ENCODE data around the gene ADPRHL1.
A peak's percentile ranks its signal among the peaks of the same experiment; 100 is the strongest.
"Not testable (repeated sequence)": the region's sequence is repeated elsewhere in the genome, so short reads cannot be mapped to it uniquely, and the experiment has no call there.

Gene ADPRHL1

DNA sequence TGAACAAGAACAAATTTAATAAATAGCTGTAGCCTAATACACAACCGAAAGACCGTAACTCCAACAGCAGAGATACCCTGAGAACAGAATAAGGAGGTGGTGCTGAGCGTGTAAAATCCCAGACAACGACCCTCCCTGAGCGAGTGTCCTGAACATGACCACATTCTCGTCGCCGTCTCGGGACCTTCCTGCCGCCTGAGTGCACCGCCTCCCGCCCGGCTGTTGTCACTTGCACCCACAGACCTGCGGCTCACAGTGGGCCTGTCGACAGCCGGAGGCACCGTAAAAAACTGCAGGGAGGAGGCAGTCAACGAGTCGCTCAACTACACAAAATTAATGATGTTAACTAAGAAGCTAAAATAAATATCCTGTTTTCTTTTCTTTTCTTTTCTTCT is 53.5 kb downstream of the ADPRHL1 start:
- DNase-seq: no peak

- no peak for DNase-seq
These were observed 54.1 kb downstream of the ADPRHL1 start for GRCh38 chr13:113398963-113399754.

GRCh38 chr13:113397608-113398425 is 55.5 kb downstream of the ADPRHL1 start:
- no peak for DNase-seq

- no peak for DNase-seq
These were observed 59.0 kb downstream of the ADPRHL1 start for GRCh38 chr13:113394339-113394640.

DNA sequence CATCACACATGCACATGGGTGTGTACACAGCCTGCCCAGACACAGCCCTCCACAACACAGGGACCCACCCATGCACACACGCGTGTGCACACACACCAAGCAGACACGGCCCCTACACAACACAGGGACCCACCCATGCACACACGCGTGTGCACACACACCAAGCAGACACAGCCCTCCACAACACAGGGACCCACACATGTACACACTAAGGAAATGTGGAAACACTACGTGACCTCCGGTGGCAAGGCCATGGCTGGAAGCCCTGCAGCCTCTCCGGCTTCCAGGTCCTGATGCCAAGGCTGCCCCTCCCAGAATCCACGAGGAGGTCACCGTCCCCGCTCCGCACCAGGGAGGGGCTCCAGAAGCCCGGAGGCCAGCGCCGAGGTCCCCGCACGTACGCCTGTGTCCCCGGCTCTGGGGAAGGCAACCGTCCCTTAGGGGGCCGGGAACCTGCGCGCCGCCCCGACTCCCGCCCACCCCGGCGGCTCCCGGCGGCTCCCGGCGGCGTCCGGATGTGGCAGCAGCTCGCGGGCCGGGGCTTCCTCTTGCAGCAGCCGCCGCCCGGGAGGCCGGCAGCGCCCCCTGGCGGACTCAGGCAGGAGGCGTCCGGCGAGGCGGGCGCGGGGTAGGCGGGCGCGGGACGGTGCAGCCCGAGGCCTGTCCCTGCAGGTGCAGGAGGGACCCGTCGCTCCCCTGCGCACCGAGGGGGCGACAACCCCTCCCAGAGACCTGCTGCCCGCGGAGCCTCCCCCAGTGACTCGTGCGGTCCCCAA is 59.5 kb downstream of the ADPRHL1 start:
- peak; percentile 73 for DNase-seq

GRCh38 chr13:113393226-113393562 is 60.1 kb downstream of the ADPRHL1 start:
- no peak for DNase-seq

- DNase-seq: no peak
These were observed 62.3 kb downstream of the ADPRHL1 start for GRCh38 chr13:113390874-113391497.

DNA sequence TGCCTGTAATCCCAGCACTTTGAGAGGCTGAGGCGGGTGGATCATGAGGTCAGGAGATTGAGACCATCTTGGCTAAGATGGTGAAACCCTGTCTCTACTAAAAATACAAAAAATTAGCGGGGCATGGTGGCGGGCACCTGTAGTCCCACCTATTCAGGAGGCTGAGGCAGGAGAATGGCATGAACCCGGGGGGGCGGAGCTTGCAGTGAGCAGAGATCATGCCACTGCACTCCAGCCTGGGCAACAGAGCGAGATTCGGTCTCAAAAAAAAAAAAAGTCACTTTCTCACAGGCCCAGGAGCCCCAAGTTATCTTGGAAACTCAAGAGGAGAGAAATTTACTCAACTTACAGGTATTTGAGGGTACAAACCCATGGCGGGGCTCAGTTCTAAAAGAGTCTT is 63.7 kb downstream of the ADPRHL1 start:
- not testable (repeated sequence) for DNase-seq

DNA sequence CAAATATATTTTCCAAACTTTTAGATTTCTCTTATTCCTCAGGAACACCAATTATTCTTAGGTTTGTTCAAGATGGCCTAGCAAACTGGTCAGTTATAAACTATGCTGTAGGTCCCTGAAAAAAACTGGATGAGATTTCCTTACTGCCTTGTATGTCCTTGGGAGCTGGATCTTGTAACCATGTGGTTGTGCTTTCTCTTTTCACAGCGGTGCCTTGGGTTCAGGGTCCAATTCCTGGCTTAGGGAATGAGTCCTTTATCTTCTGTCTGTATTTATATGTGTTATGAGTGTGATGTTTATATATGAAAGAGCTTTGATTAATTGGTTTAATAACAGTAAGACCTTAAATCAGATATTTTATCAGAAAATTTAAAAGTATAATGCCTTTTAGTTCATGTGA is 65.9 kb downstream of the ADPRHL1 start:
- DNase-seq: no peak

DNA sequence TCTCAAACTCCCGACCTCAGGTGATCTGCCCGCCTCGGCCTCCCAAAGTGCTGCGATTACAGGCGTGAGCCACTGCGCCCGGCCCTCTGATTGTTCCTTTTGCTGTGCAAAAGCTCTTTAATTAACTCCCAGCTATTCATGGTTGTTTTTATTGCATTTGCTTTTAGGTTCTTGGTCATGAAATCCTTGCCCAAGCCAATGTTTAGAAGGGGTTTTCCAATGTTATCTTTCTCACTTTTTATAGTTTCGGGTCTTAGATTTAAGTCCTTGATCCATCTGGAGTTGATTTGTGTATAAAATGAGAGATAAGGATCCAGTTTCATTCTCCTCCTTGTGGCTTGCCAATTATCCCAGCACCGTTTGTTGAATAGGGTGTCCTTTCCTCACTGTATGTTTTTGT is 70.2 kb downstream of the ADPRHL1 start:
- no peak for DNase-seq

- not testable (repeated sequence) for DNase-seq
These were observed 70.7 kb downstream of the ADPRHL1 start for GRCh38 chr13:113382542-113382941.

- DNase-seq: no peak
These were observed 74.5 kb downstream of the ADPRHL1 start for GRCh38 chr13:113378825-113379224.

DNA sequence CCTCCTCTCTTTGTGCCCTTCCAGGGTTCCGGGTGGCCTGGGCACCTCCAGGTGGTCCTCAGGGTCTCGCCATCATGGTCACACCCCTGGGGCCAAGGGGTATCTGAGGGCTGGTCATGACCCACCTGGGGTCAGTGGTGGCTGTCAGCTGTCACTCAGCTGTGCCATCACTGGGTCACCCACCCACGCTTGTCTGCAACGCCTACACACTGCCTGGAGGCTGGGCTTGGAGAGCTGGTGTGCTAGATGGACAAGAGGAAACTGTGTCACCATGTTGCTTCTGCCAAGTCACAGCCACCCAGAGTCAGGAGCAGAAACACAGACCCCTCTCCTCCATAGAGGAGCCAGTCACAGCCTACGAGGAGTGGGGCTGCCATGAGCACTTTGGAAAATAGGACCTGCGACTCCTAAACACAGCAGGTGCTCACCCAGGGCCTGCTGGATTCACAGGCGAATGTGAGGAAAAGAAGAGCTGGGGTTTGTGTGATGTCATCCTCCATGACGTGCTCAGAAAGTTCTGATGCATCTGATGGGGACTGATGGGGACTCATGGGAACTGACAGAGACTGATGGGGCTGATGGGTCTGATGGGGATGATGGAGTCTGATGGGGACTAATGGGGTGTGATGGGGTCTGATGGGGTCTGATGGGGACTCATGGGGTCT is 78.6 kb downstream of the ADPRHL1 start:
- no peak for DNase-seq

GRCh38 chr13:113373811-113374485 is 79.3 kb downstream of the ADPRHL1 start:
- DNase-seq: no peak

GRCh38 chr13:113371701-113372100 is 81.6 kb downstream of the ADPRHL1 start:
- not testable (repeated sequence) for DNase-seq

- no peak for DNase-seq
These were observed 82.2 kb downstream of the ADPRHL1 start for GRCh38 chr13:113371061-113371460.

DNA sequence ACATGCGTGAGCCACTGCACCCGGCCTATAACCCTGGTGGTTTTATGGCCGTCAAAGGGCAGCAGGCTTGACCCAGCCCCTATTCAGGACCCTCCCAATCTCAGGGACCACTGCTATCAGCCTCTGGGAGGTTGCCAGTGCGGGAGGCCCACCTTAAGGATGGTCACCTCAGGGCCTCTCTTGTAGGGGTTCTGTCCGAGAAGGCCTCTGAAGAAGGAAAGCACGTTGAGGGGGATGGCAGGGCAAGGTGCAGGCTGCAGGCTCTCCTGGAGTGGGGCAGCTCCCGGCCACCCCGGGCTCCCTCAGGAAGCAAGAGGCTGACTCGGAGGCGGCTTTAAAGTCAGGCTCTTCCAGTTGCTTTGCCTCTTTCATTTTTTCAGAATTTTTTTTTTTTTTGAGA is 83.4 kb downstream of the ADPRHL1 start:
- DNase-seq: no peak

DNA sequence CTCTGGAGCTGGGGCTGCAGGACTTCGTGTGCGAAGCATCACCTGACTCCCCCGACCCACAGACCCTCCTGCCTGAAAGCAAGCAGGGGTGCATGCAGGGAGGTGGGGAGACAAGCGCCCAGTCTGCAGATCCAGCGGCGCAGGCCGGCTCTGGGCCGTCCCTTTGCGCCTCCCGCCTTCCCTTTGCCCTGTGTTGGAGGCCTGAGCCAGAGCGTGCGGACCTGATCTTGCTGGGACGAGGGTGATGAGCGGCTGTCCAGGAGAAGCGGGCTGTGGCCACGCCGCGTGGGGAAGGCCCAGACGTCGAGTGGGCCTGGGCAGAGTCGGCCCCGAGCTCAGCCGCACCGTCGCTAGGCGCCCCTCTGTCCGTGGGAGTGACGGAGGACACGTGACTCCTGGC is 84.1 kb downstream of the ADPRHL1 start:
- DNase-seq: no peak

GRCh38 chr13:113368353-113368752 is 84.9 kb downstream of the ADPRHL1 start:
- not testable (repeated sequence) for DNase-seq

DNA sequence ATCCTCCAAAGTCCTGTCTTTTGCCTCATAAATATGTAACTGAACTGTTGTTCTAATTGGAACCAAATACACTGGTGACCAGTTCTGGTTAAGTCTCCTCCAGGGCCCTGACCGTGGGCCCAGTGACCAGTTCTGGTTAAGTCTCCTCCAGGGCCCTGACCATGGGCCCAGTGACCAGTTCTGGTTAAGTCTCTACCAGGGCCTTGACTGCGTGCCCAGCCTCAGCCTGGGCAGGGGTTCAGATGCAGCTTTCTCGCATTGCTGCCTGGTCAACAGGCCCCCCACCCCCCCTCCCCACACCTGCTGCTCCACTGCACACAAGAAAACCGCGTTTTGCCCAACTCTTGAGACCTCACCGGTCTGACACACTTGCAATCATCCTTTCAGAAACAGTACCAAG is 85.5 kb downstream of the ADPRHL1 start:
- no peak for DNase-seq

DNA sequence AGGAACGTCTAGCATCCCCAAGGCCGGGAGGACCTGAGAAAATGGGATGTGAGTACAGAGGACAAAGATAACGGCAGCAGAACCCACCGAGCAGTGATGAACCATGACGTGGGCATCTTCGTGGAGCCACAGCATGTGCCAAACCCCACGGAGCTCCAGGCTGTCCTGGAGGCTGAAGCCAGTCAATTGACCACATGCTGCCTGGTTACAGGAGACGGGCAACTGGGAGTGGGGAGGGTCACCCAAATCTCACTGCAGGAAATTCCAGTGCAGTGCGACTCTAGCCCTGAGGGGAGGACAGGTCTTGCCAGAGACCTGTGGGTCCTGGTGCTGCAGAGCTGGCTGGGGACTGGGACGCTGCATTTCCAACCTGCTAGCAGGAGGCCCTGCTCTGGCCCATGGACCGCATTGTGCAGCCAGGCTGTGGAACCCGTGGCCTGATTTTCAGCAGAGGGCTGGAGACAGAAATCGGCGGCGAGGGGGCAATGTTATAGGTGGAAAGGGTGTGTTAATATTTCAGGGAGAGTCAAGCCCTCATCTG is 86.2 kb downstream of the ADPRHL1 start:
- DNase-seq: no peak
